Ecto neural progenitor cell (in vitro differentiated cells): ENCODE data around the gene PCGF3.
"Not testable (repeated sequence)": the region's sequence is repeated elsewhere in the genome, so short reads cannot be mapped to it uniquely, and the experiment has no call there.

Source experiments
- DNase-seq: peaks from one replicate; pipeline ENCODE4 v3.0.0-alpha.2; 2018; ENCODE audit warnings: low spot score

PCGF3 gene

GRCh38 chr4:764405-765169 is 59.0 kb downstream of the PCGF3 start:
- no peak for DNase-seq

GRCh38 chr4:766152-766515 is 60.5 kb downstream of the PCGF3 start:
- no peak for DNase-seq

- no peak for DNase-seq
Measured at GRCh38 chr4:766559-767283, 61.1 kb downstream of the PCGF3 start.

GRCh38 chr4:768076-768475 is 62.4 kb downstream of the PCGF3 start:
- no peak for DNase-seq

- DNase-seq, result no peak
Measured at GRCh38 chr4:768995-769394, 63.4 kb downstream of the PCGF3 start.

GRCh38 chr4:769511-769910 is 63.9 kb downstream of the PCGF3 start:
- no peak for DNase-seq

GRCh38 chr4:770022-770421 is 64.4 kb downstream of the PCGF3 start:
- DNase-seq, result no peak

- no peak for DNase-seq
Measured at GRCh38 chr4:771464-771863, 65.8 kb downstream of the PCGF3 start.

- no peak for DNase-seq
Measured at GRCh38 chr4:772118-772517, 66.5 kb downstream of the PCGF3 start.

GRCh38 chr4:772776-773175 is 67.1 kb downstream of the PCGF3 start:
- DNase-seq, result no peak

GRCh38 chr4:773214-773613 is 67.6 kb downstream of the PCGF3 start:
- no peak for DNase-seq

- DNase-seq, result not testable (repeated sequence)
Measured at GRCh38 chr4:774419-775092, 68.9 kb downstream of the PCGF3 start.

- DNase-seq, result not testable (repeated sequence)
Measured at GRCh38 chr4:775485-775884, 69.9 kb downstream of the PCGF3 start.

- no peak for DNase-seq
Measured at GRCh38 chr4:776743-777441, 71.3 kb downstream of the PCGF3 start.

GRCh38 chr4:777520-778262 is 72.1 kb downstream of the PCGF3 start:
- DNase-seq, result no peak

GRCh38 chr4:779555-779954 is 73.9 kb downstream of the PCGF3 start:
- no peak for DNase-seq

- DNase-seq, result not testable (repeated sequence)
Measured at GRCh38 chr4:780255-780654, 74.6 kb downstream of the PCGF3 start.

GRCh38 chr4:780716-781492 is 75.3 kb downstream of the PCGF3 start:
- DNase-seq, result no peak

- peak; percentile 99 for DNase-seq
Measured at GRCh38 chr4:781493-782216, 76.0 kb downstream of the PCGF3 start.
